Large intestine (tissue), 3 donors: ENCODE measurements around the gene PDS5A. TPM values are rescaled to one million over a fixed set of nuclear protein-coding genes. Genes with fewer than 3 reads are reported as not detected.
"Not testable (repeated sequence)": the region's sequence is repeated elsewhere in the genome, so short reads cannot be mapped to it uniquely, and the experiment has no call there.

Experiments used
- DNase-seq, 2 donors: peaks; one replicate each; pipeline versions ENCODE4 v3.0.0 to v3.0.0-alpha.2; 2013
- H3K27ac ChIP-seq: one replicate; pipeline ENCODE4 v1.5.1; 2013; ENCODE audit warnings: low read length
- H3K27me3 ChIP-seq: 2 replicates; pipeline ENCODE4 v1.6.1; 2013; ENCODE audit warnings: low read length; ENCODE audit not compliant: control insufficient read depth, insufficient read depth
- H3K36me3 ChIP-seq: 2 replicates; pipeline ENCODE4 v1.6.1; 2013; ENCODE audit warnings: low read length; ENCODE audit not compliant: control insufficient read depth, insufficient read depth
- H3K4me1 ChIP-seq: one replicate; pipeline ENCODE4 v1.6.1; 2013; ENCODE audit warnings: low read length; ENCODE audit not compliant: control insufficient read depth, insufficient read depth
- H3K4me3 ChIP-seq: one replicate; pipeline ENCODE4 v1.5.1; 2013; ENCODE audit warnings: low read length
- H3K9me3 ChIP-seq: one replicate; pipeline ENCODE4 v1.6.1; 2013; ENCODE audit warnings: mild to moderate bottlenecking, low read depth, low read length, moderate library complexity; ENCODE audit not compliant: control insufficient read depth
- WGBS: methylation state at CpG from one replicate; pipeline ENCODE4 v1.1.5; 2013; ENCODE audit warnings: low lambda C conversion rate; ENCODE audit not compliant: insufficient coverage; 5-methylcytosine and 5-hydroxymethylcytosine counted together
- polyA plus RNA-seq: library from polyadenylated mRNA; unstranded; fragments of 120-200 nt; gene quantifications from one replicate; pipeline ENCODE4 v1.2.1, GENCODE V29; 2013

PDS5A gene
- polyA plus RNA-seq, 1 donor = 48.4 TPM

GRCh38 chr4:39873823-39874222 is 103.9 kb downstream of the PDS5A start:
- no peaks in the 10 kb centered on the region for H3K27me3 ChIP-seq
- H3K4me3 ChIP-seq = no peak overlapping the region
- WGBS = no CpG with 5 or more reads among the region's 2 CpGs
- no peaks in the 10 kb centered on the region for H3K4me1 ChIP-seq
- DNase-seq = no peak
- peaks cover 48% of the 10 kb centered on the region for H3K36me3 ChIP-seq
- no peaks in the 10 kb centered on the region for H3K9me3 ChIP-seq
- H3K27ac ChIP-seq = no peak overlapping the region

- Histone ChIP-seq H3K27me3 (no peaks in the 10 kb centered on the region), H3K4me1 (no peaks in the 10 kb centered on the region), H3K27ac (no peak overlapping the region), H3K9me3 (no peaks in the 10 kb centered on the region), H3K36me3 (peaks cover 39% of the 10 kb centered on the region), H3K4me3 (no peak overlapping the region)
- 100% methylated on average over 1 of the region's 3 CpGs for WGBS
- DNase-seq = no peak
Measured at GRCh38 chr4:39865280-39865679, 112.4 kb downstream of the PDS5A start.

DNA sequence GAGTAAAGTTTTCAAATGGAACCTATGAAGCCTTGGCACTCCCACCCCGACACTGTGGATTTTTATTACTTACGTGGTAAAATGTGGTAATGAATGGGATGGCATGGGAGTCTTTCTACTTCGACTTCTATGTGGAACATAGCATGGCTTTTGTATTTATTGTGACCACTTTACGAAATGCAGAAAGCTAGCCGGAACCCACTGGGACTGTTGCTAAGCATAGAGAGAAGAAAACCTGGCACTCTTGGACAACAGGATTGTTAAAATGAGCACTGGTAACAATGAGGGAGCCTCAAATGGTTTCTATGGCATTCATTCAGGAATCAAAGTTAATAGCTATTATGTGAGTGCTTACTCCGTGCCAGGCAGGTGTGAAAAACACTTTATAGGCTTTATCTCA is 113.3 kb downstream of the PDS5A start:
- H3K9me3 ChIP-seq = no peaks in the 10 kb centered on the region
- no peaks in the 10 kb centered on the region for H3K27me3 ChIP-seq
- no peak overlapping the region for H3K4me3 ChIP-seq
- no peak for DNase-seq
- no peaks in the 10 kb centered on the region for H3K4me1 ChIP-seq
- H3K27ac ChIP-seq = no peak overlapping the region
- no CpG with 5 or more reads among the region's 6 CpGs for WGBS
- H3K36me3 ChIP-seq = peaks cover 41% of the 10 kb centered on the region

GRCh38 chr4:39860804-39861203 is 116.9 kb downstream of the PDS5A start:
- peak; percentile 2 to 16 for DNase-seq
- Histone ChIP-seq H3K36me3 (peaks cover 37% of the 10 kb centered on the region), H3K9me3 (peaks cover 6% of the 10 kb centered on the region), H3K27ac (no peak overlapping the region), H3K4me1 (no peaks in the 10 kb centered on the region), H3K27me3 (no peaks in the 10 kb centered on the region), H3K4me3 (no peak overlapping the region)
- WGBS = no CpG with 5 or more reads among the region's 6 CpGs

GRCh38 chr4:39855909-39856512 is 121.7 kb downstream of the PDS5A start:
- DNase-seq = no peak
- peaks cover 43% of the 10 kb centered on the region for H3K36me3 ChIP-seq
- WGBS = 100% methylated on average over 1 of the region's 1 CpG

GRCh38 chr4:39852636-39853035 is 125.1 kb downstream of the PDS5A start:
- no peak for DNase-seq
- Histone ChIP-seq H3K4me1 (peaks cover 3% of the 10 kb centered on the region), H3K4me3 (no peak overlapping the region), H3K27me3 (no peaks in the 10 kb centered on the region), H3K27ac (no peak overlapping the region), H3K9me3 (peaks cover 6% of the 10 kb centered on the region), H3K36me3 (peaks cover 40% of the 10 kb centered on the region)
- 83% methylated on average over 1 of the region's 4 CpGs for WGBS

More at GRCh38 chr4:39855909-39856512, 121.7 kb downstream of the PDS5A start:
- Histone ChIP-seq H3K27me3 (no peaks in the 10 kb centered on the region), H3K4me3 (no peak overlapping the region), H3K4me1 (no peaks in the 10 kb centered on the region), H3K27ac (no peak overlapping the region), H3K9me3 (peaks cover 6% of the 10 kb centered on the region)

DNA sequence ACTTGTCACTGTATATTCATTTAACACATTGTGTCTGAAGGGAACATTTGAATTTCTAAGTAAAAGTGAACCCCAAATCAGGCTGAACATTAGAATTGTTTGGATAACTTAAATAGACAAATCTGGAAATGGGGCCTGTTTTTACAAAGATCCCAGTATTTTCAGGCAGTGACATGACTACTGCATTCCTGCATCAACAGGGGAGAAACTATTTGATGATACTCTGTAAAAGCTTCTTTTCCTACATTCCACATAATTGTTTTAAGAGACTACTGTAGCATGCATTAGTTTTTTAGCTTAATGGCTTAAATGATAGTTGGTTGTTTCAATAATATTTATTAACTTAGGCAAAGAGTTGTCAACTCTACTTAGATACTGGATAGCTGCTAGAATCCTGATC is 127.0 kb downstream of the PDS5A start:
- no peak overlapping the region for H3K27ac ChIP-seq
- H3K9me3 ChIP-seq = no peaks in the 10 kb centered on the region
- peaks cover 37% of the 10 kb centered on the region for H3K36me3 ChIP-seq
- no peak overlapping the region for H3K4me3 ChIP-seq
- no peak for DNase-seq
- H3K27me3 ChIP-seq = no peaks in the 10 kb centered on the region
- H3K4me1 ChIP-seq = peaks cover 14% of the 10 kb centered on the region

DNA sequence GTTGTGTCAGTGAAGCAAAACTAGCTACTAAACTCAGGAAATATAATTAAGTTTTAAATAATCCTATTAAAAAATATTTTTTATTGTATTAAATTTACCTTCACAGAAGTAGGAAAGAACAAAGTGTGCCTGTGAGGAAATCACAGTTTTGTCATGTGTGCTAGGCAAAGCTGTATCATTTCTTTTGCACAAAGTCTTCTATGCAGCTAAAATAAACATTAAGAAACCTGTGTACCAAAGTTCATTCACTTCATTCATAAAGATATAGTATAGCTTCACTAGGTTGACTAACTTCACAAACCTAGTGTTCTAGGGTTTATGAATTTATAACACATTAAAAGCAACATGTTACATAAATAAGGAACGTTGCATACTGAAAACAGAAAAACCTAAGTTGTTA is 131.0 kb downstream of the PDS5A start:
- no peaks in the 10 kb centered on the region for H3K9me3 ChIP-seq
- H3K4me1 ChIP-seq = peaks cover 14% of the 10 kb centered on the region
- peak; percentile 42 to 76 for DNase-seq
- WGBS = 17% methylated on average over 1 of the region's 1 CpG
- peaks cover 33% of the 10 kb centered on the region for H3K36me3 ChIP-seq
- H3K4me3 ChIP-seq = no peak overlapping the region
- H3K27me3 ChIP-seq = no peaks in the 10 kb centered on the region
- H3K27ac ChIP-seq = peak overlapping the region; percentile 49

DNA sequence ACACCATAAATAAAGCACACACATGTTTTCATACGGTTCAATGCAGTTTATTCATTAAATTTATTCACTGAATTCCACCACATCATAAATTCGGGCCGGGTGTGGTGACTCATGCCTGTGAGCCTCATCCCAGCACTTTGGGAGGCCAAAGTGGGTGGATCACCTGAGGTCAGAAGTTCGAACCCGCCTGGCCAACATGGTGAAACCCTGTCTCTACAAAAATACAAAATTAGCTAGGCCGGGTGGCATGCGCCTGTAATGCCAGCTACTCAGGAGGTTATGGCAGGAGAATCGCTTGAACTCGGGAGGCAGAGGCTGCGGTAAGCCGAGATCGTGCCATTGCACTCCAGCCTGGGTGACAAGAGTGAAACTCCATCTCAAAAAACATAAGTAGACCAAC is 131.6 kb downstream of the PDS5A start:
- peaks cover 14% of the 10 kb centered on the region for H3K4me1 ChIP-seq
- no CpG with 5 or more reads among the region's 12 CpGs for WGBS
- DNase-seq = no peak
- H3K27me3 ChIP-seq = no peaks in the 10 kb centered on the region
- H3K27ac ChIP-seq = peak overlapping the region; percentile 49
- no peak overlapping the region for H3K4me3 ChIP-seq
- H3K36me3 ChIP-seq = peaks cover 35% of the 10 kb centered on the region
- no peaks in the 10 kb centered on the region for H3K9me3 ChIP-seq

DNA sequence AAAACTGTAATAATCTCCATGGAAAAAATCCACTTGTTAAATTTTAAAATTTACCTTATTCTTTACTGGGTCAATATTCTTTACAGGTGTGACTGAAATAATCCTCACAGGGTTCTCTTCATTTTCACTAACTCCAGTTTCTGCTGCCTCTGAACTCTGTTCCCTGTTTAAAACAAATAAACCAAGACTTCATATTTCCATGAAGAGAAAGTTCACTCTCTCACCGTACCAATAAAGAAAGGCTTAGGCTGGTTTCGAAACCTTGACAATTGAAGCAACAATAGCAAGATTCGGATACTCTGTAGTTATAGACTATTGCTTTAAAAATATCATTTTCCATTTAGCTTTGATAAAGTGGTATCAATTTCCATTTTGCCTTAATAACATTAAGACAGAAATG is 135.8 kb downstream of the PDS5A start:
- WGBS = 68% methylated on average over 3 of the region's 3 CpGs

GRCh38 chr4:39840516-39840915 is 137.2 kb downstream of the PDS5A start:
- H3K27me3 ChIP-seq, DNase-seq, H3K9me3 ChIP-seq, H3K4me3 ChIP-seq, H3K27ac ChIP-seq, H3K4me1 ChIP-seq: not testable (repeated sequence)
- no CpG with 5 or more reads among the region's 14 CpGs for WGBS
- H3K36me3 ChIP-seq = peaks cover 62% of the 10 kb centered on the region

More for the DNA sequence above, 135.8 kb downstream of the PDS5A start:
- H3K27ac ChIP-seq = no peak overlapping the region
- H3K4me1 ChIP-seq = peaks cover 6% of the 10 kb centered on the region
- H3K36me3 ChIP-seq = peaks cover 60% of the 10 kb centered on the region
- no peak overlapping the region for H3K4me3 ChIP-seq
- H3K27me3 ChIP-seq = no peaks in the 10 kb centered on the region
- H3K9me3 ChIP-seq = no peaks in the 10 kb centered on the region
- peak in 1 of 2 donors; percentile 8 for DNase-seq
